Colonic mucosa (tissue), 4 donors: ENCODE data around the gene IYD. TPM values are rescaled to one million over a fixed set of nuclear protein-coding genes. Genes with fewer than 3 reads are reported as not detected.

ENCODE experiments used
- DNase-seq: peaks from one replicate; pipeline ENCODE4 v3.0.0-alpha.2; 2020
- H3K27ac ChIP-seq: fragments of 200-600 bp; one replicate; pipeline ENCODE4 v1.8.0; 2021
- H3K27me3 ChIP-seq: fragments of 200-600 bp; one replicate; pipeline ENCODE4 v1.8.0; 2021
- H3K36me3 ChIP-seq: fragments of 200-600 bp; one replicate; pipeline ENCODE4 v1.8.0; 2021
- H3K4me1 ChIP-seq: fragments of 200-600 bp; one replicate; pipeline ENCODE4 v1.8.0; 2021; ENCODE audit warnings: mild to moderate bottlenecking
- H3K4me3 ChIP-seq: fragments of 200-600 bp; one replicate; pipeline ENCODE4 v1.8.0; 2021
- H3K9ac ChIP-seq, 2 donors: one replicate each; pipeline ENCODE4 v1.7.0; 2013; ENCODE audit warnings: control low read depth in 2 of 2, low read depth in 2 of 2, low read length in 2 of 2
- H3K9me3 ChIP-seq: fragments of 200-600 bp; one replicate; pipeline ENCODE4 v1.8.0; 2021
- intact Hi-C: fragments of 100-400 bp; cut with DNase I; formaldehyde crosslinking; loops from one replicate; pipeline ENCODE4 v1.14.1; 2022
- total RNA-seq, 2 donors: library from RNA; stranded (reverse); fragmentation: NEBNext Ultra II Directional in 1 of 2; extraction: Animal tissue kit (Norgen Biotek cat#: 25700) in 1 of 2; gene quantifications; one replicate each; pipeline ENCODE4 v1.2.1, GENCODE V29; 2021
- TF ChIP-seq, protein P1 (sequence below): fragments of 200-600 bp; IDR thresholded peaks from one replicate; pipeline ENCODE4 v1.8.0; 2022; ENCODE audit warnings: antibody characterized with exemption, mild to moderate bottlenecking
- donor health status: healthy.
- donor health status: DM: no; HTN: no; CAD: no.
- donor health status: DM: no; HTN: no; CAD: no.

The IYD gene
- total RNA-seq, 2 donors from 2014 or later = 8.7 to 10.4 TPM

DNA sequence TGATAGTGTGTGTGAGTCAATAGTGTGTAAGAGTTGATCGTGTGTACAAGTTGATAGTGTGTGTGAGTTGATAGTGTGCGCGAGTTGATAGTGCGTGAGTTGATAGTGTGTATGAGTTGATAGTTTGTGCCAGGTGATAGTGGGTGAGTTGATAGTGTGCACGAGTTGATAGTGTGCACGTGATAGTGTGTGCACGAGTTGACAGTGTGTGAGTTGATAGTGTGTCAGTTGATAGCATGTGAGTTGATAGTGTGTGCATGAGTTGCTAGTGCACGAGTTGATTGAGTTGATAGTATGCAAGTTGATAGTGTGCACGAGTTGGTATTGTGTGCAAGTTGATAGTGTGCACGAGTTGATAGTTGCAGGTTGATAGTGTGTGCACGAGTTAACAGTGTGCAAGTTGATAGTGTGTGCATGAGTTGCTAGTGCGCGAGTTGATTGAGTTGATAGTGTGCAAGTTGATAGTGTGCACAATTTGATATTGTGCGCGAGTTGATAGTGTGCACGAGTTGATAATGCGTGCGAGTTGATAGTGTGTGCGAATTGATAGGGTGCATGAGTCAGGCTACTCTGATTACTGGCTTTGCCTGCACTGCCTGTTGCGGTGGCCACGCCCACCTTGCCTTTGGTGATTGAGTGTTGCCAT is 35.8 kb upstream of the IYD start:
- H3K27ac ChIP-seq = no peak overlapping the region
- intact Hi-C loops = loop anchor here (2.0 kb wide), 1 partner anchor 254 kb away; no protein-coding TSS in a partner anchor
- no peak overlapping the region for H3K4me3 ChIP-seq
- no peaks in the 10 kb centered on the region for H3K27me3 ChIP-seq
- TF ChIP-seq, protein P1, sequence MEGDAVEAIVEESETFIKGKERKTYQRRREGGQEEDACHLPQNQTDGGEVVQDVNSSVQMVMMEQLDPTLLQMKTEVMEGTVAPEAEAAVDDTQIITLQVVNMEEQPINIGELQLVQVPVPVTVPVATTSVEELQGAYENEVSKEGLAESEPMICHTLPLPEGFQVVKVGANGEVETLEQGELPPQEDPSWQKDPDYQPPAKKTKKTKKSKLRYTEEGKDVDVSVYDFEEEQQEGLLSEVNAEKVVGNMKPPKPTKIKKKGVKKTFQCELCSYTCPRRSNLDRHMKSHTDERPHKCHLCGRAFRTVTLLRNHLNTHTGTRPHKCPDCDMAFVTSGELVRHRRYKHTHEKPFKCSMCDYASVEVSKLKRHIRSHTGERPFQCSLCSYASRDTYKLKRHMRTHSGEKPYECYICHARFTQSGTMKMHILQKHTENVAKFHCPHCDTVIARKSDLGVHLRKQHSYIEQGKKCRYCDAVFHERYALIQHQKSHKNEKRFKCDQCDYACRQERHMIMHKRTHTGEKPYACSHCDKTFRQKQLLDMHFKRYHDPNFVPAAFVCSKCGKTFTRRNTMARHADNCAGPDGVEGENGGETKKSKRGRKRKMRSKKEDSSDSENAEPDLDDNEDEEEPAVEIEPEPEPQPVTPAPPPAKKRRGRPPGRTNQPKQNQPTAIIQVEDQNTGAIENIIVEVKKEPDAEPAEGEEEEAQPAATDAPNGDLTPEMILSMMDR = no peak
- H3K4me1 ChIP-seq = no peaks in the 10 kb centered on the region
- H3K36me3 ChIP-seq = no peaks in the 10 kb centered on the region
- no peak for DNase-seq
- H3K9me3 ChIP-seq = no peaks in the 10 kb centered on the region
- no peak overlapping the region for H3K9ac ChIP-seq

DNA sequence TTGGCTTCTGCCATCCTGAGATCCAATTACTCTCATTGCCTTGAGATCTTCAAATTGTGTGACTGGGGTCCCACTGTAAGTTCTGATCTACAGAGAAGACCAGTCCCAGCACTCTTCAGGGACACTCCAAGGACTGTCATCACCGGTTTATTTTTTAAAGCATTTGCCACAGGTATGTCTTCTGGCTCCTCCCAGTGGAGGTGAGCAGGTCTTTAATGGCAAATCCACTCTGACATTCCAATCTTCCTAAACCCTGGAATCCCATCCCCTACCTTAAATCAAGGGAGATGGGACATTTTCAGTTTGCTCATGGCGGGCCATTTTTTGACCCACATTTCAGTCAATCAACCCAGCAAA is 35.2 kb upstream of the IYD start:
- H3K4me3 ChIP-seq = no peak overlapping the region
- no peak for DNase-seq
- no peak overlapping the region for H3K9ac ChIP-seq
- H3K9me3 ChIP-seq = no peaks in the 10 kb centered on the region
- H3K4me1 ChIP-seq = no peaks in the 10 kb centered on the region
- intact Hi-C loops = loop anchor here (2.0 kb wide), 1 partner anchor 255 kb away; no protein-coding TSS in a partner anchor
- no peaks in the 10 kb centered on the region for H3K36me3 ChIP-seq
- no peak overlapping the region for H3K27ac ChIP-seq
- TF ChIP-seq, protein P1 = no peak
- no peaks in the 10 kb centered on the region for H3K27me3 ChIP-seq

DNA sequence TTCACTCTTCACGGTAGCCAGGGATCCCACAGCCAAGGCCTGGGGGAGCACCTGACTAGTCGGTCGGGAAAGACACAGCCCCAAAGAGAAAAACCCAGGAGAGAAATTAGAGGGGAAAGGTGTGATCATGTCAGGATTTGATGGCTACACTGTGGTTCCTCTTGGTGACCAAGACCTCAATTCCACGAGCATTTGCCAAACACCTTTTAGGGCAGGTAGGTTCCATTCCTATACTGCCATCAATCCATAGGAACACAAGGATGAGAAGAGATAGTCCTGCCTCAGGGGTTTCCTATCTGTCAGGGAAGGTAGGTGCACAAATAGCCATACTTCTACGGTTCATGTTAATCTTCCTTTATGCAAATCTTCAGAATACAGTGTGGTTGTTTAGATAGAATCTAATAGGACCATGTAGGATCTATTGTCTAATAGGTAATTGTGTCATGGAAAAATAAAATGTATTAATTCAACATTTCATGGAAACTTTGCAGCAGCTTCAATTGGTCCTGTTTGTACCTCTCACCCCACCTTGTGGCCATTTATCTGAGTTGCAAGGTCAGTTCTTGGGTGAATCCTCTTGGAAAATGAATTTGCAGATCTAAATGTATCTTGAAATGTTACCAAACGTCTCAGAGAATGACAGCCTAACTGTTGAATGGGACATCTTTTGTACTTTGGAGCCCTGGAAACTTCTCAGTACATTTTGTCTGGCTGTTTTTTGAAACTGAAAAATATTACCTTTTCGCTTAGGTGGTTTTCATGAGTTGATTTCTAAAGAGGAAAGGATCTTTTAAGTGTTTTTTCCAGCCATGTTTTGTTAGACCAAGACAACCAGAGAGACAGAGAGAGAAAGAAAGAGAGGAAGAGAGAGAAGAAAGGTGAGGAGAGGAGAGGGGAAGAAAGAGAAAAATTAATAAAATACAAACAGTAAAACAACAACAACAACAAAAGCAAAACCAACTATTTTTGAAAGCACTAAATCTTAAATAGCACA is 33.7 kb upstream of the IYD start:
- no peak overlapping the region for H3K4me3 ChIP-seq
- H3K9me3 ChIP-seq = no peaks in the 10 kb centered on the region
- no peak overlapping the region for H3K9ac ChIP-seq
- no peak overlapping the region for H3K27ac ChIP-seq
- DNase-seq = peak; percentile 64
- H3K4me1 ChIP-seq = no peaks in the 10 kb centered on the region
- TF ChIP-seq, protein P1 = peak; percentile 81
- no peaks in the 10 kb centered on the region for H3K36me3 ChIP-seq
- intact Hi-C loops = loop anchor here (5.0 kb wide), 1 partner anchor 57 kb away; no protein-coding TSS in a partner anchor
- no peaks in the 10 kb centered on the region for H3K27me3 ChIP-seq

DNA sequence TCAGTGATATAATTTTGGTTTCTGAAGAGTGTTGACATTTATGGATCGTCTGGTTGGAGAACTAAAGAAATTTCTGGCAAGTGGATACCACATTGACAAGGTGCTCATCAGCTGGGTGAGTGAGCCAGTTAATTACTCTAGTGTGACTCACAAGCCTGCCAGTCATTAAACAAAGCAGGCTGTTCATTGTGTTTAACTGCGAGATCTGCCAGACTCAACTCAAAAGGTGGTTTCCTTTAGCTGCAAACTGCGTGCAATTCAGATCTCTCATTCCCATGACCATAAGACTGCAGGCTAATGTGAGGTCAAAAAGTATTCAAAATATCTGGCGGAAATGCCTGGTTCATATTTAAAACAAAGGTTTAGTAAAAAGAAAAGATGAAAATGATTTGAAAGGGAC is 32.5 kb upstream of the IYD start:
- Histone ChIP-seq H3K4me1 (no peaks in the 10 kb centered on the region), H3K36me3 (no peaks in the 10 kb centered on the region), H3K27me3 (no peaks in the 10 kb centered on the region), H3K9me3 (no peaks in the 10 kb centered on the region), H3K27ac (no peak overlapping the region), H3K9ac (no peak overlapping the region), H3K4me3 (no peak overlapping the region)
- intact Hi-C loops = loop anchor here (5.0 kb wide), 1 partner anchor 56 kb away; no protein-coding TSS in a partner anchor
- peak; percentile 30 for DNase-seq
- TF ChIP-seq, protein P1 = no peak

DNA sequence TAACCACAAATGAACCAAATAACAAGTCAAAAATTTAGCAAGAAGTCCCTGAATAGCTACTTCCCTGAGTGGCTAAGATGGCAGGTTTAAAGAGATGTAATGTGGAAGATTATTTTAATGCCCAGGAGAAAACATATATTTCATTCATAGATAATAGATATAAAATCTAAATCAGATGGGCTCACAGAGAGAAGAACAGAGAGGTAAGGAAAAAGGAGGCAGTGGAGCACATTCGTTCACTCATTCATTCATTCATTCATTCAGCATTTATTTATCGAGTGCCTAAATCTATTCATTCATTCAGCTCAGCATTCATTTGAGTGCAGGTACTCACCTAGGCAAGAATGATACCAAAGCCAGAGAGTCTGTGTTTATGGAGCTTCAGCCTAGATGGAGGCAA is 32.1 kb upstream of the IYD start:
- TF ChIP-seq, protein P1 = no peak
- no peak overlapping the region for H3K4me3 ChIP-seq
- H3K27me3 ChIP-seq = no peaks in the 10 kb centered on the region
- no peak for DNase-seq
- H3K9ac ChIP-seq = no peak overlapping the region
- no peaks in the 10 kb centered on the region for H3K9me3 ChIP-seq
- no peaks in the 10 kb centered on the region for H3K36me3 ChIP-seq
- intact Hi-C loops = loop anchor here (5.0 kb wide), 1 partner anchor 56 kb away; no protein-coding TSS in a partner anchor
- no peaks in the 10 kb centered on the region for H3K4me1 ChIP-seq
- no peak overlapping the region for H3K27ac ChIP-seq
